Measurements from ENCODE around the gene MTX1. TPM values are rescaled to one million over a fixed set of nuclear protein-coding genes. Genes with fewer than 3 reads are reported as not detected.

The MTX1 gene
- total and polyA plus RNA-seq, 9 of the 15 experiments (the other 6 are each of a cell fraction or from before 2014, with no cell fraction given), result 29.1 to 98.4 (median 66.9) TPM

DNA sequence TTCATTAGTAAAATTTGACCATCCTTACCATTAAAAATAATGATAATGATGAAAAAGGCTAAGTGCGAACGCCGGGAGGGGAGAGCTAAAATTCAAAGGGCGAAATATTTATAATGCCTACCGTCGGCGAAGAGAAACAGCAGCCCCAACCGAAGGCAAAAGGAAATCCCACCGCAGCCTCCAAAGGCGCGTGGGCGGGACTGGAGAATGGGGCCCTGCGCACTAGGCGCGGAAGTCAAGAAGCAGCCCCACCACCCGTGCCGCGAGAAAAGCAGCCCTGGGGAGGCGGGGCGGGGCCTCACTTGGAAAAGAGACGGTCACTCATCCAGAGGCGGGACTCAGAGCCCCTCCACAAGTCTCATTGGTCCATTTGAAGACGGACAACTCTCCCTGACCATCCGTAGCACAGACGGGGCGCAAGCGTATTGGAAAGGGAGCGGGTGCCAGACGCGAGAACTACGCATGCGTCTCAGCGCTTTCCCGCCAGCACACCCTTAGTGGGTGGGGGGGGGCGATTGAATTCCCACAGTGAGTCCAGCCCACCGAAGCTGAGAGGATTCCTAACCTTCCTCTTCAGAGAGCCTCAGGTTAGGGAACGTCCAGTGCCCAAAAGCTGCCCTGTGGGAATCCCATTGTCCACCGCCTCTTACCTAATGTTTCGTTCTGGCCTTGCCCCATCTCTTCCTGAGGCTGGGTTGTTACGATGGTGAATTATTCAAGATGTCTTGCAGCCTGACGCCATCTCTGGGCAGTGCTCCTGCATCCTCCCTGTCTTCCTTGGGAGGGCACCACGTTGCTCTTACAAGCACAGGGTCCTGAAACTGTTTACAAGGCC, 19.0 kb downstream of the MTX1 start (continued):
- TF ChIP-seq ZNF263 (CRISPR knock-in tag; IDR thresholded peaks at IDR 0.05; ENCODE audit: borderline replicate concordance), result no peak
- peak; percentile 35 to 84; a peak in 2 of 4 replicates for TF ChIP-seq MAZ (CRISPR knock-in tag; conservative IDR thresholded peaks at IDR 0.05 in 1 of 2, IDR thresholded peaks at IDR 0.05 in 1 of 2)
- TF ChIP-seq ZNF24 (IDR thresholded peaks at IDR 0.05), result peak; percentile 41
- TF ChIP-seq FOXK2 (conservative IDR thresholded peaks at IDR 0.05 in 1 of 2, IDR thresholded peaks at IDR 0.05 in 1 of 2; ENCODE audit: low read depth in 2 of 2), result peak; percentile 6 to 16; a peak in 1 of 4 replicates
- no peak for TF ChIP-seq MXI1 (IDR thresholded peaks at IDR 0.05; ENCODE audit: low read depth, low read length)
- TF ChIP-seq, protein P1, sequence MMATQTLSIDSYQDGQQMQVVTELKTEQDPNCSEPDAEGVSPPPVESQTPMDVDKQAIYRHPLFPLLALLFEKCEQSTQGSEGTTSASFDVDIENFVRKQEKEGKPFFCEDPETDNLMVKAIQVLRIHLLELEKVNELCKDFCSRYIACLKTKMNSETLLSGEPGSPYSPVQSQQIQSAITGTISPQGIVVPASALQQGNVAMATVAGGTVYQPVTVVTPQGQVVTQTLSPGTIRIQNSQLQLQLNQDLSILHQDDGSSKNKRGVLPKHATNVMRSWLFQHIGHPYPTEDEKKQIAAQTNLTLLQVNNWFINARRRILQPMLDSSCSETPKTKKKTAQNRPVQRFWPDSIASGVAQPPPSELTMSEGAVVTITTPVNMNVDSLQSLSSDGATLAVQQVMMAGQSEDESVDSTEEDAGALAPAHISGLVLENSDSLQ (IDR thresholded peaks at IDR 0.05), result peak; percentile 99
- TF ChIP-seq ZKSCAN3 (CRISPR knock-in tag; IDR thresholded peaks at IDR 0.05), result no peak
- no peak for TF ChIP-seq MAFG (tag; conservative IDR thresholded peaks at IDR 0.05)
- no peak for TF ChIP-seq HSF4 (CRISPR knock-in tag; IDR thresholded peaks at IDR 0.05; ENCODE audit: borderline replicate concordance)
- no peak for TF ChIP-seq ZBTB8A (IDR thresholded peaks at IDR 0.05; ENCODE audit: partially characterized antibody)
- TF ChIP-seq FOXJ3 (CRISPR knock-in tag; IDR thresholded peaks at IDR 0.05), result no peak
- no peak for TF ChIP-seq MYBL2 (IDR thresholded peaks at IDR 0.05; ENCODE audit: low read depth)
- TF ChIP-seq MYBL2 (CRISPR knock-in tag; IDR thresholded peaks at IDR 0.05; ENCODE audit: borderline replicate concordance), result no peak
- no peak for TF ChIP-seq HEY1 (CRISPR knock-in tag; IDR thresholded peaks at IDR 0.05; ENCODE audit: borderline replicate concordance)
- TF ChIP-seq ZNF282 (CRISPR knock-in tag; IDR thresholded peaks at IDR 0.05), result no peak
- no peak for TF ChIP-seq EWSR1 (IDR thresholded peaks at IDR 0.05; ENCODE audit: borderline replicate concordance, low read depth, partially characterized antibody)
- TF ChIP-seq, protein P2, sequence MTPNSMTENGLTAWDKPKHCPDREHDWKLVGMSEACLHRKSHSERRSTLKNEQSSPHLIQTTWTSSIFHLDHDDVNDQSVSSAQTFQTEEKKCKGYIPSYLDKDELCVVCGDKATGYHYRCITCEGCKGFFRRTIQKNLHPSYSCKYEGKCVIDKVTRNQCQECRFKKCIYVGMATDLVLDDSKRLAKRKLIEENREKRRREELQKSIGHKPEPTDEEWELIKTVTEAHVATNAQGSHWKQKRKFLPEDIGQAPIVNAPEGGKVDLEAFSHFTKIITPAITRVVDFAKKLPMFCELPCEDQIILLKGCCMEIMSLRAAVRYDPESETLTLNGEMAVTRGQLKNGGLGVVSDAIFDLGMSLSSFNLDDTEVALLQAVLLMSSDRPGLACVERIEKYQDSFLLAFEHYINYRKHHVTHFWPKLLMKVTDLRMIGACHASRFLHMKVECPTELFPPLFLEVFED (CRISPR knock-in tag; conservative IDR thresholded peaks at IDR 0.05), result no peak
- TF ChIP-seq GABPB1 (CRISPR knock-in tag; IDR thresholded peaks at IDR 0.05), result no peak
- TF ChIP-seq EP400 (IDR thresholded peaks at IDR 0.05), result peak; percentile 80
- TF ChIP-seq BRD9 (IDR thresholded peaks at IDR 0.05; ENCODE audit: low read depth, partially characterized antibody), result peak; percentile 53
- no peak for TF ChIP-seq GABPB2 (CRISPR knock-in tag; conservative IDR thresholded peaks at IDR 0.05)
- no peak for TF ChIP-seq KAT7 (CRISPR knock-in tag; IDR thresholded peaks at IDR 0.05; ENCODE audit: borderline replicate concordance)
- no peak for TF ChIP-seq C11orf30 (IDR thresholded peaks at IDR 0.05; ENCODE audit: low read depth)
- TF ChIP-seq NCOA4 (IDR thresholded peaks at IDR 0.05; ENCODE audit: partially characterized antibody), result no peak
- no peak for TF ChIP-seq PCBP2 (IDR thresholded peaks at IDR 0.05; ENCODE audit: low read depth, low read length, poor library complexity, severe bottlenecking)
- no peak for TF ChIP-seq ZBTB1 (CRISPR knock-in tag; IDR thresholded peaks at IDR 0.05; ENCODE audit: borderline replicate concordance, low read depth)
- TF ChIP-seq GATA2 (CRISPR knock-in tag; IDR thresholded peaks at IDR 0.05), result no peak
- peak; percentile 91 for TF ChIP-seq POLR2A (conservative IDR thresholded peaks at IDR 0.05)
- TF ChIP-seq TAF9B (IDR thresholded peaks at IDR 0.05; ENCODE audit: partially characterized antibody), result peak; percentile 85

Data from K562 (cell line).